K562 (cell line): ENCODE results near the gene WDR27. TPM values are rescaled to one million over a fixed set of nuclear protein-coding genes. Genes with fewer than 3 reads are reported as not detected.

Source experiments
- ARHGAP35 ChIP-seq: fragments of 450-650 bp; IDR thresholded peaks from 2 replicates; pipeline ENCODE4 v1.6.1; 2018; ENCODE audit not compliant: partially characterized antibody
- BACH1 ChIP-seq: fragments of 200-800 bp; sonication (Bioruptor generic); IDR thresholded peaks from 2 replicates; pipeline ENCODE4 v1.6.1; 2016; ENCODE audit warnings: missing genetic modification characterization, missing compliant biosample characterization
- BRD4 ChIP-seq: fragments of 200-600 bp; sonication (generic); IDR thresholded peaks from 2 replicates; pipeline ENCODE4 v1.6.1; 2017; ENCODE audit warnings: inconsistent platforms
- CHAMP1 ChIP-seq: fragments of 450-650 bp; IDR thresholded peaks from 2 replicates; pipeline ENCODE4 v1.6.1; 2016; ENCODE audit warnings: mild to moderate bottlenecking
- CREB1 ChIP-seq, 2 experiments: sonication (generic) in 1 of 2; formaldehyde crosslinking in 1 of 2; IDR thresholded peaks; 2 replicates each; pipeline versions ENCODE4 v1.6.1 to v1.8.0; 2012 to 2022; ENCODE audit warnings: inconsistent platforms in 1 of 2, mild to moderate bottlenecking in 1 of 2, missing genetic modification reagents in 1 of 2, moderate library complexity in 1 of 2
- ELK3 ChIP-seq: fragments of 450-650 bp; formaldehyde crosslinking; IDR thresholded peaks from 2 replicates; pipeline ENCODE4 v1.4.0; 2020; ENCODE audit warnings: mild to moderate bottlenecking
- EP300 ChIP-seq: IDR thresholded peaks from 2 replicates; pipeline ENCODE4 v1.6.1; 2012; ENCODE audit warnings: low read length, improper control_type of control experiment
- FOS ChIP-seq: IDR thresholded peaks from 3 replicates; pipeline ENCODE4 v1.6.1; 2011; ENCODE audit not compliant: insufficient read length; ENCODE audit errors: extremely low read depth
- HDAC2 ChIP-seq: fragments of 450-650 bp; IDR thresholded peaks from 2 replicates; pipeline ENCODE4 v1.6.1; 2016; ENCODE audit warnings: mild to moderate bottlenecking
- HIVEP1 ChIP-seq: fragments of 250-450 bp; sonication (Bioruptor Pico); IDR thresholded peaks from 2 replicates; pipeline ENCODE4 v1.4.0; 2020; ENCODE audit warnings: mild to moderate bottlenecking
- JUNB ChIP-seq: fragments of 450-650 bp; formaldehyde crosslinking; conservative IDR thresholded peaks from 2 replicates; pipeline ENCODE4 v1.4.0; 2020; ENCODE audit warnings: mild to moderate bottlenecking
- KAT2B ChIP-seq: IDR thresholded peaks from one replicate; pipeline ENCODE4 v1.6.1; 2012; ENCODE audit warnings: low read depth, mild to moderate bottlenecking, control low read depth, inconsistent platforms, low read length, moderate library complexity
- KDM4B ChIP-seq, 2 experiments: fragments of 450-650 bp in 1 of 2; sonication (generic) in 1 of 2; IDR thresholded peaks; 2 replicates each; pipeline ENCODE4 v1.6.1; 2016 to 2017; ENCODE audit warnings: borderline replicate concordance in 2 of 2, antibody characterized with exemption in 1 of 2, low read depth in 1 of 2, mild to moderate bottlenecking in 1 of 2
- MYBL2 ChIP-seq, 2 experiments: fragments of 450-650 bp in 1 of 2; sonication (generic) in 1 of 2; formaldehyde crosslinking in 1 of 2; IDR thresholded peaks; 2 replicates each; pipeline versions ENCODE4 v1.6.1 to v1.8.1; 2017 to 2022; ENCODE audit warnings: borderline replicate concordance in 1 of 2, inconsistent platforms in 1 of 2, low read depth in 1 of 2, mild to moderate bottlenecking in 1 of 2, missing genetic modification reagents in 1 of 2, moderate library complexity in 1 of 2
- NONO ChIP-seq, 2 experiments: fragments of 200-400 bp in 1 of 2; fragments of 450-650 bp in 1 of 2; formaldehyde crosslinking in 1 of 2; IDR thresholded peaks; 2 replicates each; pipeline ENCODE4 v1.6.1; 2017; ENCODE audit warnings: low read depth in 2 of 2, mild to moderate bottlenecking in 2 of 2, moderate library complexity in 2 of 2, low read length in 1 of 2
- NR2F6 ChIP-seq: fragments of 450-650 bp; formaldehyde crosslinking; IDR thresholded peaks from 2 replicates; pipeline ENCODE4 v1.4.0; 2020; ENCODE audit warnings: mild to moderate bottlenecking
- PHF21A ChIP-seq: fragments of 450-650 bp; IDR thresholded peaks from 2 replicates; pipeline ENCODE4 v1.6.1; 2017; ENCODE audit warnings: low read depth, borderline replicate concordance
- POU5F1 ChIP-seq: fragments of 150-350 bp; IDR thresholded peaks from 2 replicates; pipeline ENCODE4 v1.6.1; 2014; ENCODE audit warnings: borderline replicate concordance, low read length, low read depth, mild to moderate bottlenecking; ENCODE audit not compliant: partially characterized antibody
- RBM39 ChIP-seq: fragments of 200-400 bp; formaldehyde crosslinking; optimal IDR thresholded peaks from 2 replicates; pipeline ENCODE3; 2018; ENCODE audit warnings: low read depth, low read length
- RHOXF2B ChIP-seq: fragments of 250-450 bp; sonication (Bioruptor Pico); conservative IDR thresholded peaks from 2 replicates; pipeline ENCODE4 v1.5.1; 2021
- STAT5A ChIP-seq: IDR thresholded peaks from 2 replicates; pipeline ENCODE4 v1.6.1; 2012; ENCODE audit warnings: low read length, inconsistent platforms, borderline replicate concordance
- XRCC4 ChIP-seq: IDR thresholded peaks from one replicate; pipeline ENCODE4 v1.6.1; 2011; ENCODE audit not compliant: insufficient read depth, insufficient read length; ENCODE audit errors: extremely low read depth
- ZNF324 ChIP-seq: fragments of 250-450 bp; sonication (Bioruptor Pico); IDR thresholded peaks from 2 replicates; pipeline ENCODE4 v1.4.0; 2020; ENCODE audit warnings: mild to moderate bottlenecking
- ZNF431 ChIP-seq: sonication (generic); formaldehyde crosslinking; IDR thresholded peaks from 2 replicates; pipeline ENCODE4 v1.8.0; 2022; ENCODE audit warnings: mild to moderate bottlenecking, missing genetic modification reagents
- ZNF507 ChIP-seq: conservative IDR thresholded peaks from 2 replicates; pipeline ENCODE4 v1.6.1; 2017; ENCODE audit warnings: missing genetic modification characterization, missing compliant biosample characterization
- polyA plus RNA-seq, 8 experiments: library from polyadenylated mRNA; depleted of rRNA in 4 of 8; stranded (reverse) in 5 of 8; unstranded in 3 of 8; fragments of >200 nt; fragmentation: Nextera tagmentation in 2 of 8; fragmentation: Illumina TruSeq in 1 of 8; extraction: Ambion mirVana in 2 of 8; extraction: Trizol in 1 of 8; gene quantifications; 2 replicates each; pipeline versions ENCODE4 v1.2.1 to v1.2.3, GENCODE V29; 2011 to 2014; ENCODE audit warnings: inconsistent platforms in 1 of 8, missing spikeins in 1 of 8
- total RNA-seq, 7 experiments: library from RNA; depleted of rRNA in 6 of 7; stranded (reverse); fragments of >200 nt in 6 of 7; fragmentation: Illumina TruSeq in 2 of 7; extraction: Trizol in 2 of 7; gene quantifications; 2 replicates each; pipeline versions ENCODE4 v1.2.1 to v1.2.3, GENCODE V29; 2011 to 2021; ENCODE audit warnings: low replicate concordance in 1 of 7

WDR27 gene
- total and polyA plus RNA-seq, 9 of the 15 experiments (the other 6 are each of a cell fraction or from before 2014, with no cell fraction given), result 4.3 to 77.2 (median 22.7) TPM

- TF ChIP-seq KDM4B (IDR thresholded peaks at IDR 0.05; ENCODE audit: borderline replicate concordance in 2 of 2, low read depth in 1 of 2), result peak in 1 of 2 experiments; percentile 65; a peak in 1 of 4 replicates
- TF ChIP-seq ZNF507 (tag), result no peak
- TF ChIP-seq NONO (IDR thresholded peaks at IDR 0.05; ENCODE audit: low read depth in 2 of 2, low read length in 1 of 2), result peak; percentile 50 to 98
- TF ChIP-seq RHOXF2B (CRISPR knock-in tag), result no peak
- TF ChIP-seq CHAMP1, result no peak
- TF ChIP-seq CREB1 (IDR thresholded peaks at IDR 0.05), result peak; percentile 87
- TF ChIP-seq CREB1 (CRISPR knock-in tag; IDR thresholded peaks at IDR 0.05), result peak; percentile 91
- TF ChIP-seq ELK3 (CRISPR knock-in tag), result no peak
- TF ChIP-seq PHF21A, result no peak
- peak; percentile 27; the same call in 1 of the 2 replicates for TF ChIP-seq STAT5A
- peak; percentile 78; the same call in 1 of the 2 replicates for TF ChIP-seq BRD4
- no peak for TF ChIP-seq BACH1
- no peak for TF ChIP-seq MYBL2 (IDR thresholded peaks at IDR 0.05; ENCODE audit: low read depth)
- TF ChIP-seq MYBL2 (CRISPR knock-in tag; IDR thresholded peaks at IDR 0.05; ENCODE audit: borderline replicate concordance), result no peak
- TF ChIP-seq JUNB (CRISPR knock-in tag), result no peak
- TF ChIP-seq FOS, result no peak
- no peak for TF ChIP-seq ZNF324 (CRISPR knock-in tag)
- TF ChIP-seq HDAC2, result peak; percentile 81
- TF ChIP-seq POU5F1, result no peak
- no peak for TF ChIP-seq RBM39
- no peak for TF ChIP-seq KAT2B
- TF ChIP-seq HIVEP1 (CRISPR knock-in tag), result no peak
- peak; percentile 33; the same call in 1 of the 2 replicates for TF ChIP-seq EP300
- no peak for TF ChIP-seq NR2F6
- TF ChIP-seq XRCC4, result no peak
- TF ChIP-seq ARHGAP35, result peak; percentile 92
- TF ChIP-seq ZNF431 (CRISPR knock-in tag), result peak; percentile 99
These were observed at the start of gene WDR27, which contains the start of gene C6orf120 (continued) for GRCh38 chr6:169701954-169702839.
